GM19099 (cell line): Measurements from ENCODE around the gene FAM98A.

Experiments
- POLR2A ChIP-seq: IDR thresholded peaks from 3 replicates; pipeline ENCODE4 v1.6.1; 2011; ENCODE audit warnings: low read depth; ENCODE audit not compliant: insufficient read length; ENCODE audit errors: extremely low read depth

The FAM98A gene

GRCh38 chr2:33606622-33607021, 7.5 kb upstream of the FAM98A start:
- no peak for TF ChIP-seq POLR2A

- TF ChIP-seq POLR2A, result no peak
These were observed 7.0 kb upstream of the FAM98A start for GRCh38 chr2:33606100-33606499.

- TF ChIP-seq POLR2A, result no peak
These were observed 6.0 kb upstream of the FAM98A start for GRCh38 chr2:33605056-33605455.

GRCh38 chr2:33603416-33603815, 4.3 kb upstream of the FAM98A start:
- no peak for TF ChIP-seq POLR2A

- no peak for TF ChIP-seq POLR2A
These were observed 3.2 kb upstream of the FAM98A start for GRCh38 chr2:33602201-33602830.

GRCh38 chr2:33599943-33600192, 769 bp upstream of the FAM98A start:
- no peak for TF ChIP-seq POLR2A

- no peak for TF ChIP-seq POLR2A
These were observed 431 bp downstream of the FAM98A start for GRCh38 chr2:33598561-33599174.

- no peak for TF ChIP-seq POLR2A
These were observed 2.1 kb downstream of the FAM98A start for GRCh38 chr2:33597026-33597425.

- TF ChIP-seq POLR2A, result no peak
These were observed 3.7 kb downstream of the FAM98A start for GRCh38 chr2:33595385-33595784.

- no peak for TF ChIP-seq POLR2A
These were observed 9.7 kb downstream of the FAM98A start for GRCh38 chr2:33589444-33589843.

- TF ChIP-seq POLR2A, result no peak
These were observed 10.9 kb downstream of the FAM98A start for GRCh38 chr2:33588232-33588631.

GRCh38 chr2:33586766-33587165, 12.3 kb downstream of the FAM98A start:
- no peak for TF ChIP-seq POLR2A

GRCh38 chr2:33583194-33583938, 15.7 kb downstream of the FAM98A start:
- no peak for TF ChIP-seq POLR2A

- no peak for TF ChIP-seq POLR2A
These were observed 17.2 kb downstream of the FAM98A start for GRCh38 chr2:33581872-33582271.

GRCh38 chr2:33579227-33579626, 19.9 kb downstream of the FAM98A start:
- no peak for TF ChIP-seq POLR2A

GRCh38 chr2:33577668-33578067, 21.4 kb downstream of the FAM98A start:
- TF ChIP-seq POLR2A, result no peak
